Measurements from ENCODE around the gene LPP. TPM values are rescaled to one million over a fixed set of nuclear protein-coding genes. Genes with fewer than 3 reads are reported as not detected.

The LPP gene
- total RNA-seq, 1 donor from 2014 or later = 23.1 TPM

- Mint-ChIP-seq H3K27me3 (ENCODE audit: unreplicated experiment) (no peaks in the 10 kb centered on the region), H3K4me1 (ENCODE audit: low read depth, unreplicated experiment) (no peaks in the 10 kb centered on the region), H3K27ac (ENCODE audit: unreplicated experiment) (no peak overlapping the region), H3K4me3 (ENCODE audit: unreplicated experiment) (no peak overlapping the region), H3K36me3 (ENCODE audit: unreplicated experiment) (no peaks in the 10 kb centered on the region), H3K9me3 (ENCODE audit: unreplicated experiment) (no peaks in the 10 kb centered on the region)
- TF ChIP-seq CTCF (IDR thresholded peaks at IDR 0.05; ENCODE audit: partially characterized antibody, unreplicated experiment) = no peak
- no peak for DNase-seq
Observed at GRCh38 chr3:188261011-188261410, 107.1 kb downstream of the LPP start.

- no peak for TF ChIP-seq CTCF (IDR thresholded peaks at IDR 0.05; ENCODE audit: partially characterized antibody, unreplicated experiment)
- no peak for DNase-seq
- H3K27ac Mint-ChIP-seq (ENCODE audit: unreplicated experiment) = no peak overlapping the region
- no peaks in the 10 kb centered on the region for H3K27me3 Mint-ChIP-seq (ENCODE audit: unreplicated experiment)
- H3K4me3 Mint-ChIP-seq (ENCODE audit: unreplicated experiment) = no peak overlapping the region
- H3K4me1 Mint-ChIP-seq (ENCODE audit: low read depth, unreplicated experiment) = no peaks in the 10 kb centered on the region
- no peaks in the 10 kb centered on the region for H3K36me3 Mint-ChIP-seq (ENCODE audit: unreplicated experiment)
- H3K9me3 Mint-ChIP-seq (ENCODE audit: unreplicated experiment) = no peaks in the 10 kb centered on the region
Observed at GRCh38 chr3:188262488-188262887, 108.5 kb downstream of the LPP start.

- Mint-ChIP-seq H3K9me3 (ENCODE audit: unreplicated experiment) (no peaks in the 10 kb centered on the region), H3K4me3 (ENCODE audit: unreplicated experiment) (no peak overlapping the region), H3K27ac (ENCODE audit: unreplicated experiment) (no peak overlapping the region), H3K36me3 (ENCODE audit: unreplicated experiment) (no peaks in the 10 kb centered on the region), H3K27me3 (ENCODE audit: unreplicated experiment) (no peaks in the 10 kb centered on the region), H3K4me1 (ENCODE audit: low read depth, unreplicated experiment) (no peaks in the 10 kb centered on the region)
- TF ChIP-seq CTCF (IDR thresholded peaks at IDR 0.05; ENCODE audit: partially characterized antibody, unreplicated experiment) = no peak
- no peak for DNase-seq
Observed at GRCh38 chr3:188262913-188263683, 109.1 kb downstream of the LPP start.

GRCh38 chr3:188264226-188265207 lies 110.6 kb downstream of the LPP start:
- Mint-ChIP-seq H3K27me3 (ENCODE audit: unreplicated experiment) (no peaks in the 10 kb centered on the region), H3K27ac (ENCODE audit: unreplicated experiment) (no peak overlapping the region), H3K4me3 (ENCODE audit: unreplicated experiment) (no peak overlapping the region), H3K4me1 (ENCODE audit: low read depth, unreplicated experiment) (no peaks in the 10 kb centered on the region), H3K9me3 (ENCODE audit: unreplicated experiment) (no peaks in the 10 kb centered on the region), H3K36me3 (ENCODE audit: unreplicated experiment) (no peaks in the 10 kb centered on the region)
- no peak for TF ChIP-seq CTCF (IDR thresholded peaks at IDR 0.05; ENCODE audit: partially characterized antibody, unreplicated experiment)
- DNase-seq = no peak

Measured in glutamatergic neuron (in vitro differentiated cells).